ENCODE data around the gene ATAD3A. TPM values are rescaled to one million over a fixed set of nuclear protein-coding genes. Genes with fewer than 3 reads are reported as not detected.

ATAD3A gene
- total RNA-seq, 2 donors from 2014 or later, result 52.7 to 126 TPM

DNA sequence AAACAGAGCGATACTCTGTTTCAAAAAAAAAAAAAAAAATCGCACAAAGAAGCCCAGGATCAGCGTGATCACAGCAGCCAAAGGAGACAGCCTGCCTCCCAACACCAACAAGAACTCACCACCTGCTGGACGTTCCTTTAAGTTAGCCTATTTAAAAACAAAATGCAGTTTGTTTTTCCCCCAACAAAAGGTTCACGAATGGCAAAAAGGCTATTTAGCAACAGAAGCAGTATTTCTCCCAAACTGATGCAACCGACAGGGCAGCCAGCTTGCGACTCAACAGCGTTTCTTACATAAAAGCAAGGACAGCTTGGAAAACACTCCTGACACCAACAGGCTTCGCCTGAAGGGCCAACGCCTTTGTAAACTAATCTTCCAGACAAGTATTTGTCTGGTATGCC is 55.9 kb downstream of the ATAD3A start:
- Mint-ChIP-seq H3K27me3 (no peaks in the 10 kb centered on the region), H3K36me3 (peaks cover 6% of the 10 kb centered on the region), H3K9me3 (no peaks in the 10 kb centered on the region), H3K4me3 (no peak overlapping the region), H3K27ac (no peak overlapping the region), H3K4me1 (ENCODE audit: low read depth in 2 of 2) (peaks cover 30 to 33% of the 10 kb centered on the region in 2 donors)
- no peak for DNase-seq (ENCODE audit: low spot score)
- no peak for ATAC-seq

- Mint-ChIP-seq H3K27ac (no peak overlapping the region), H3K36me3 (peaks cover 15% of the 10 kb centered on the region), H3K9me3 (no peaks in the 10 kb centered on the region), H3K4me3 (no peak overlapping the region), H3K27me3 (no peaks in the 10 kb centered on the region), H3K4me1 (ENCODE audit: low read depth in 2 of 2) (peaks cover 35 to 39% of the 10 kb centered on the region in 2 donors)
- no peak for ATAC-seq
- no peak for DNase-seq (ENCODE audit: low spot score)
Measured at GRCh38 chr1:1569341-1569740, 57.4 kb downstream of the ATAD3A start.

DNA sequence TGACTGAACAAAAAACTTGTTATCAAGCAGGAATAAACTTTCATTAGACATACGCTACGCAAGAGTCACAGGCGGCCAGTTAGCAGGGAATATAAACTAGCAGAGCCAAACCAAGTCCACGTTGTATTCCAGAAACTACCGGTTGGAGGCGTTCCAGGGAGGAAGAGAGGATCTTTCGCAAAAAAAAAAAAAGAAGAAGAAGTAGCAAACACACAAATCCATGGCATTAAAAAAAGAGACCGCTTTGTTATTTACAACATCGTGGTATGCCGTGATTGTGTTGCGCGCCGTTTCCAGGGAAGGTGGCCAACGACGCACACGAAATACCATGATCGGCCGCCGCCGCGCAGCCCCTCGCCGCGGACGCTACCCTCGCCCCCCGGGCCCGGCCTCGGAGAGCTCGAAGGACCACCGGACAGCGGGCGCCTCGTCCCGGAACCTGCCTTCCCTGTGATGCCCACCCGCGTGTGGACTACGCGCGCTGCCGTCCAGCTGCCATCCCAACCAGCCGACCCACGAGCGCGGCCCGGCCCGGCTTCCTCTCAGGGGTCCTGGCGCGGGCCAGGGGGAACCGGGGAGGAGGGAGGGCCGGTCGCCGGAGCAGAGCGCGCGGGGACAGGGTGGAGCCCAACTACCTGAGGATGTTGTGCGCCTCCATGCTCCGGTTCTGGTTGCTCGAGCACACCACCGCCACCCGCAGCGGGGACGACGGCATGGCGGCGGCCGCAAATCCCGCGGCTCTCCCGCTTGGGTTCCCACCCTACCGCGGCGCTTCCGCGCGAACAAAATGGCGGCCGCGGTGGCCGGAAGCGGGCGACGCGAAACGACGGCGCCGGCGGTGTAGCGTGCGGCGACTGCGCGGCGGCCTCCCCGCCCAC is 62.1 kb downstream of the ATAD3A start:
- Mint-ChIP-seq H3K9me3 (no peaks in the 10 kb centered on the region), H3K27ac (peak overlapping the region; percentile 96 to 97), H3K36me3 (peaks cover 9% of the 10 kb centered on the region), H3K4me3 (peak overlapping the region; percentile 99), H3K27me3 (no peaks in the 10 kb centered on the region), H3K4me1 (ENCODE audit: low read depth in 2 of 2) (peaks cover 25 to 31% of the 10 kb centered on the region in 2 donors)
- DNase-seq (ENCODE audit: low spot score), result peak; percentile 79
- ATAC-seq, result peak; percentile 85 to 92

- peak; percentile 95 for ATAC-seq
- no peaks in the 10 kb centered on the region for H3K9me3 Mint-ChIP-seq
Measured at GRCh38 chr1:1574721-1575537, 63.0 kb downstream of the ATAD3A start, which contains the start of gene SSU72. Gene SSU72 (minus strand): TSS chr1:1574863. CDS start chr1:1574557, 306 bp downstream.

GRCh38 chr1:1577367-1578011 is 65.5 kb downstream of the ATAD3A start:
- no peak for ATAC-seq
- DNase-seq (ENCODE audit: low spot score), result no peak
- H3K4me1 Mint-ChIP-seq (ENCODE audit: low read depth in 2 of 2), result peaks cover 12 to 15% of the 10 kb centered on the region in 2 donors
- no peak overlapping the region for H3K27ac Mint-ChIP-seq
- peaks cover 5 to 9% of the 10 kb centered on the region in 2 donors for H3K27me3 Mint-ChIP-seq
- H3K4me3 Mint-ChIP-seq, result no peak overlapping the region
- H3K36me3 Mint-ChIP-seq, result peaks cover 9% of the 10 kb centered on the region
- no peaks in the 10 kb centered on the region for H3K9me3 Mint-ChIP-seq

More at GRCh38 chr1:1574721-1575537, 63.0 kb downstream of the ATAD3A start, which contains the start of gene SSU72:
- H3K4me3 Mint-ChIP-seq, result peak within 1 kb of the TSS; percentile 99
- peak; percentile 93 for DNase-seq (ENCODE audit: low spot score)
- peaks cover 9% of the 10 kb centered on the region for H3K36me3 Mint-ChIP-seq
- H3K27ac Mint-ChIP-seq, result peak within 1 kb of the TSS; percentile 97
- no peaks in the 10 kb centered on the region for H3K27me3 Mint-ChIP-seq
- peaks cover 23 to 27% of the 10 kb centered on the region in 2 donors for H3K4me1 Mint-ChIP-seq (ENCODE audit: low read depth in 2 of 2)

- Mint-ChIP-seq H3K27me3 (peaks cover 5 to 11% of the 10 kb centered on the region in 2 donors), H3K27ac (no peak overlapping the region), H3K9me3 (no peaks in the 10 kb centered on the region), H3K4me3 (no peak overlapping the region), H3K4me1 (ENCODE audit: low read depth in 2 of 2) (peaks cover 10 to 11% of the 10 kb centered on the region in 2 donors), H3K36me3 (peaks cover 6% of the 10 kb centered on the region)
- no peak for DNase-seq (ENCODE audit: low spot score)
- no peak for ATAC-seq
Measured at GRCh38 chr1:1578371-1578940, 66.5 kb downstream of the ATAD3A start.

- Mint-ChIP-seq H3K27ac (no peak overlapping the region), H3K4me3 (no peak overlapping the region), H3K4me1 (ENCODE audit: low read depth in 2 of 2) (no peaks in the 10 kb centered on the region), H3K36me3 (no peaks in the 10 kb centered on the region), H3K9me3 (no peaks in the 10 kb centered on the region), H3K27me3 (peaks cover 5 to 11% of the 10 kb centered on the region in 2 donors)
- no peak for ATAC-seq
- DNase-seq (ENCODE audit: low spot score), result no peak
Measured at GRCh38 chr1:1582585-1583346, 70.8 kb downstream of the ATAD3A start.

DNA sequence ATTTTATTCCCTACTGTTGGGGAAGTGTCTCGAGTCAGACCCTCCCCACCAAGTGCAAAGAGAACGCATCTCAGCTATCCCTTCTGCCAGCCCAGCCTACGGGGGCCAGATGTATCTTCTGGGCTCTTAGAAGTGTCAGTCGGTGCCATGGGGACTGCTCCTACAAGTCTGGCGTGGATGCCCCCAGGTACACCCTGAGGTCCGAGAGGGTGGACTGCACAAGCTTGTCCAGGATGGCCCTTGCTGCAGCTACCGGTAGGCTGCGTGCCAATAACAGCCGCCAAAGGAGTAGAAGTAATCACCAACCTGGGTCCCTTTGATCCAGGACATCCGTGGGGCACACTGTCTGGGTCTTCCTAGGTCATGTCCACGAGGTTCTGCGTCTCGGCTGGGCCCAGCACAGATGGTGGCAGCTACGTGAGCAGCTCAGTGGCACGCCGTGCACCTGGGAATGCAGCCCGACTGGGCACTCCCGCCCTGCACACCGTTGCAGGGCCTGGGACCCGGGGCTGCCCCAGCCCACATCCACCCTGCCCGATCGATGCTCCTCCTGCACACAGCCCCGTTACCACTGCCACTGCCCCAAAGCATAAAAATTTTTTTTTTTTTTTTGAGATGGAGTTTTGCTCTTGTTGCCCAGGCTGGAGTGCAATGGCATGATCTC is 71.5 kb downstream of the ATAD3A start:
- H3K27ac Mint-ChIP-seq, result no peak overlapping the region
- peaks cover 5 to 11% of the 10 kb centered on the region in 2 donors for H3K27me3 Mint-ChIP-seq
- ATAC-seq, result peak; percentile 38 to 64
- DNase-seq (ENCODE audit: low spot score), result no peak
- H3K4me1 Mint-ChIP-seq (ENCODE audit: low read depth in 2 of 2), result no peaks in the 10 kb centered on the region
- H3K4me3 Mint-ChIP-seq, result no peak overlapping the region
- H3K36me3 Mint-ChIP-seq, result no peaks in the 10 kb centered on the region
- no peaks in the 10 kb centered on the region for H3K9me3 Mint-ChIP-seq

Other genes starting within 250 kb of the ATAD3A start
- gene UBE2J2, start 238.3 kb upstream of the ATAD3A start, total RNA-seq, result 100 to 1,000 TPM in 1 of 2 donors, 10 to 100 TPM in 1; 70.6 to 119 TPM
- gene SCNN1D, start 231.7 kb upstream of the ATAD3A start, total RNA-seq, result 1 to 10 TPM; 1.5 to 3.2 TPM
- 10 to 100 TPM; 32.5 to 60.5 TPM for gene ACAP3, start 204.2 kb upstream of the ATAD3A start, total RNA-seq
- 10 to 100 TPM; 19.2 to 39.0 TPM for gene PUSL1, start 203.6 kb upstream of the ATAD3A start, total RNA-seq
- gene INTS11, start 187.5 kb upstream of the ATAD3A start, total RNA-seq, result 100 to 1,000 TPM; 122 to 204 TPM
- gene CPTP, start 187.4 kb upstream of the ATAD3A start, total RNA-seq, result 10 to 100 TPM; 15.7 to 20.1 TPM
- gene TAS1R3, start 180.9 kb upstream of the ATAD3A start, total RNA-seq, result under 1 TPM; 0.81 to 0.89 TPM
- 10 to 100 TPM; 29.4 to 66.5 TPM for gene DVL1, start 162.7 kb upstream of the ATAD3A start, total RNA-seq
- not detected for gene MXRA8, start 153.6 kb upstream of the ATAD3A start, total RNA-seq
- gene AURKAIP1, start 137.0 kb upstream of the ATAD3A start, total RNA-seq, result 100 to 1,000 TPM; 106 to 216 TPM
- gene CCNL2, start 112.8 kb upstream of the ATAD3A start, total RNA-seq, result 100 to 1,000 TPM; 124 to 196 TPM
- gene MRPL20, start 104.9 kb upstream of the ATAD3A start, total RNA-seq, result 100 to 1,000 TPM; 138 to 175 TPM
- gene ANKRD65, start 90.9 kb upstream of the ATAD3A start, total RNA-seq, result not detected
- 1 to 10 TPM; 1.3 to 7.7 TPM for gene VWA1, start 76.5 kb upstream of the ATAD3A start, total RNA-seq
- 1 to 10 TPM in 1 of 2 donors, under 1 TPM in 1; 0.17 to 1.7 TPM for gene ATAD3C, start 62.5 kb upstream of the ATAD3A start, total RNA-seq
- gene ATAD3B, start 40.4 kb upstream of the ATAD3A start, total RNA-seq, result 100 to 1,000 TPM in 1 of 2 donors, 10 to 100 TPM in 1; 56.6 to 126 TPM
- 1 to 10 TPM in 1 of 2 donors, not detected in 1; 1.6 TPM for gene TMEM240, start 28.5 kb downstream of the ATAD3A start, total RNA-seq
- 100 to 1,000 TPM in 1 of 2 donors, 10 to 100 TPM in 1; 97.6 to 146 TPM for gene SSU72, start 62.7 kb downstream of the ATAD3A start, total RNA-seq
- 1 to 10 TPM in 1 of 2 donors, under 1 TPM in 1; 0.81 to 2.4 TPM for gene FNDC10, start 88.0 kb downstream of the ATAD3A start, total RNA-seq
- 10 to 100 TPM; 29.3 to 43.5 TPM for gene MIB2, start 103.3 kb downstream of the ATAD3A start, total RNA-seq
- 1 to 10 TPM; 4.9 to 6.1 TPM for gene MMP23B, start 120.0 kb downstream of the ATAD3A start, total RNA-seq
- gene CDK11B, start 146.8 kb downstream of the ATAD3A start, total RNA-seq, result 10 to 100 TPM; 37.2 to 51.7 TPM
- 10 to 100 TPM; 32.8 to 34.6 TPM for gene SLC35E2B, start 180.6 kb downstream of the ATAD3A start, total RNA-seq
- gene CDK11A, start 212.2 kb downstream of the ATAD3A start, total RNA-seq, result 100 to 1,000 TPM in 1 of 2 donors, 10 to 100 TPM in 1; 75.9 to 129 TPM

All from natural killer cell treated with Interleukin-12 subunit alpha and Interleukin-12 subunit beta and Interleukin-15 and Interleukin-18, amount 100 ng/mL, for 72 hours (primary cell).